ENCODE results near the gene CA10.

- TF ChIP-seq MXI1 (IDR thresholded peaks at IDR 0.05; ENCODE audit: borderline replicate concordance, low read depth, low read length) (no peak), CTCF (conservative IDR thresholded peaks at IDR 0.05; ENCODE audit: low read depth, low read length) (no peak), POLR2A (IDR thresholded peaks at IDR 0.05; ENCODE audit: low read depth, low read length) (no peak), MAFK (IDR thresholded peaks at IDR 0.05; ENCODE audit: low read depth, low read length) (no peak), RCOR1 (IDR thresholded peaks at IDR 0.05; ENCODE audit: insufficient replicate concordance, low read length) (no peak)
These were observed 476.4 kb downstream of the CA10 start for GRCh38 chr17:51682115-51682514.
